M059J (cell line): ENCODE measurements around the gene TRIM2. TPM values are rescaled to one million over a fixed set of nuclear protein-coding genes. Genes with fewer than 3 reads are reported as not detected.

Experiments used
- DNase-seq: peaks from one replicate; pipeline ENCODE4 v3.0.0-alpha.2; 2012; ENCODE audit warnings: low read depth
- total RNA-seq: library from RNA; depleted of rRNA; stranded (reverse); fragments of >200 nt; shearing (Covaris generic); gene quantifications from 2 replicates; pipeline ENCODE4 v1.2.3, GENCODE V29; 2014

Gene TRIM2
- total RNA-seq, 1 experiment from 2014 or later, result 18.4 TPM

DNA sequence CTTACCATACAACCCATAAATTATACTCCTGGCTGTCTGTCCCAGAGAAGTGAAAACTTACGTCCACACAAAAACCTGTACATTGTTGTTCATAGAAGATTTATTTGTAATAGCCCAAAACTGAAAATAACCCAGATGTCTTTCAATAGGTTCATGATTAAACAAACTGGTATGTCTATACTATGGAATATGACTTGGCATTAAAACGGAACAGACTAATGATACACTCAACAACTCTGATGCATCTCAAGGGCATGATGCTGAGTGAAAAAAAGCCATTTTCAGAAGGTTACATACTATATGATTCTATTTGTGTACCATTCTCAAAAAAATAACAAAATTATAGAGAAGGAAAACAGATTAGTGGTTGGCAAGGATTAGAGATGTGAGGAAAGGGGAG lies 128.7 kb downstream of the TRIM2 start:
- no peak for DNase-seq

DNA sequence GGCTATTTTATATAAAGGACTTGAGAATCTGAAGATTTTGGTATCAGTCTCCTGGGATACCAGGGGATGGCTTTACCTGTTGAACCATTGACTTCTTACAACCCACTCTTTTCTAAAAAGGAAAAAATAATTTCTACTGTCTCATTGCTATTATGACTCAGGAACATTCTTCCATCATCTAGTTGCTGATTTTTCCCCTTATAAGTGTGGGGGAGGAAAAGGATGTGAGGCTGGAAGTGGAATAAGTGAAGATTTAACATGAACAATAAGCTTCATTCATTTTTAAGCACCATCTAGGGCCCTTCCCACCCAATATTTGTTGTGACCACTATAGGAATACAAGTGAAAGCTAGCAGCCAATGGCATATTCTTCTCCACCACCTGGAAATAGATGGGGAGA lies 129.6 kb downstream of the TRIM2 start:
- DNase-seq, result no peak

DNA sequence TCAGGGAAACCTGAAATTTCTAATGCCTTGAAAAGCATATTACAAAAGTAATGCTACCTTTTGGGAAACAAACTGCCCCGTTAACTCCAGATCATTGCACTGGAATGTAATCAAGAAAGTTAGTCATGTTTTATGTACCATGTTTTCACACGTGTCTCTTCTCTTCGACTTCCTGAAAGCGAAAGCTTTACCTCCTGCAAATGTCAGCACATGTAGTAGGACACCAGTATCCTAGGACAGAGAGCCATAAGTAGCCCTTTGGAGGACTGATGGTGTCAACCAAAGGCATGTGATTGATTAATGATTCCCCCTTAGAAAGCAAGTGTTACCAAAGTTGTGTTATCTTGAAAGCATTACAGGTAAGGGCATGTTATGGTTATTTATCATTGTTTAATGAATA lies 131.4 kb downstream of the TRIM2 start:
- DNase-seq, result peak; percentile 46

DNA sequence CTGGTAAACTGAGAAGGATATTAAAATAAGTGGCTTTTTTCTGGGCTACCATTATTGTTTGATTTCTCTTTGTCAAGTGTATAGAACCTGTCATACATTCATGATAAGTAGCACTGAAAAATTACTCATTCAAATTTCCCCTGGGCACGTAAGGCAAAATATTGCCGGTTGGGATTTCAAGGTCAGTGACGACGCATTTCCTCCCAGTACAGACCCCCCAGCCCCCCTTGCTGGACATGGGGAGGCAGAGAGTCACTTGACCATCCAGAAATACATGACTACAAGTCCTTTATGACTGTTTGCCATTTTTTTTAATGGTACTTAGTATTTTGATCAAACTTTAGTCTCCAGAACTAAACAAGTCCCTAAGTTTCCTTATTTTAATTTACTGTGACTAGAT lies 133.4 kb downstream of the TRIM2 start:
- no peak for DNase-seq

DNA sequence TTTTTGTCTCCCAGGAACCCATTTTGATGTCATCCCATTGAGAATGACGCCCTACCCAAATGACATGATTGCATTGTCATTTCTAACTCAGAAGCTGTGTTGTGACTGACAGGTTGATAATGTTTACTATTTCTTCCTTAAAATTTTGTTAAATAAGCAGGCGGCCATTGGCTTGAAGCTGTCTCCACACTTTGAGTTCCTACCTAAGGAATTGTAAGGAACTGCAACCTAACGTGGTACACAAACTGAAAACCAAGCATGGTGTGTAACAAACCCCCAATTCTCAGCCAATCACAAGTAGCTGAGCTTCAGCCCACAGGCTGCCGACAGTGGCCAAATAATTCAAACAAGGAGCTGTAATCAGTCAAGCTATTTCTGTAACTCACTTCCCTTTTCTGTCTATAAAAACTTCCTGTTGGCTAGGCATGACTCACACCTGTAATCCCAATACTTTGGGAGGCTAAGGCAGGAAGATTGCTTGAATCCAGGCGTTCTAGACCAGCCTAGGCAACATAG lies 137.4 kb downstream of the TRIM2 start:
- DNase-seq, result peak; percentile 80

DNA sequence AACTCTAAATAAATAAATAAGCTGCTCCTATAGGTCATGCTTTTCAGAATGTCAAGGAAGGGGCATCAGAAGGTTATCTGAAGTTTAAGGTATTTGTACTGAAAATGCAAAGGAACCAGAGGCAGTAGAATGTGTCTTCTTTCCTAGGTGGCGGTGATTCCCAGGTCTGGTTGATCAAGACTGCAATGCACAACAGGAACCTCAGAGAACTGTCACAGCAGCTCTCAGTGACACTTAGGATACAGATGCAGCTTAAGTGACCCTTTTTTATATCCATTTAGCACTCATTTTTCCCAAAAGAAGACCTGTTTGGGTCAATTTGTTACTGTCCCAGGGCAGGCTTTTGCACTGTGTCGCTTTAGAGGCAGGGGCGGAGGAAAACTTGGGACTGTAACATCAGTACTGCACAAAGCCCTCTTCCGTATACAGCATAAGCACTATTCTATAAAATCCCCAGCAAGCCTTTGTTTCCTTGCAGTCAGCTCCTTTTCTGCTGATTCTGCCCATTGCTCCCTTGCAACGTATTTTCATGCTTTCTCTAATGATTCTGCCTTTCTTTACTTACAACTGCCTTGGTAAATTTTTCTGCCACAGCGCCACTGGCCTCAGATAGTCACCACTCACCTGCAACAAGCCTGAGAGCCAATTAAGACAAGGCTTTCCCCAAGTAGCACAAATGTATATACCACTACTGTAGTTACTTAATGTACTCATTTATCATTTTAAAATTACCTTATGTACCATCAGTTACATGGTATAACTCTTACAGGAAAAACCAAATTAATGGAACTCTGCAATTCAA lies 138.7 kb downstream of the TRIM2 start:
- DNase-seq, result no peak

DNA sequence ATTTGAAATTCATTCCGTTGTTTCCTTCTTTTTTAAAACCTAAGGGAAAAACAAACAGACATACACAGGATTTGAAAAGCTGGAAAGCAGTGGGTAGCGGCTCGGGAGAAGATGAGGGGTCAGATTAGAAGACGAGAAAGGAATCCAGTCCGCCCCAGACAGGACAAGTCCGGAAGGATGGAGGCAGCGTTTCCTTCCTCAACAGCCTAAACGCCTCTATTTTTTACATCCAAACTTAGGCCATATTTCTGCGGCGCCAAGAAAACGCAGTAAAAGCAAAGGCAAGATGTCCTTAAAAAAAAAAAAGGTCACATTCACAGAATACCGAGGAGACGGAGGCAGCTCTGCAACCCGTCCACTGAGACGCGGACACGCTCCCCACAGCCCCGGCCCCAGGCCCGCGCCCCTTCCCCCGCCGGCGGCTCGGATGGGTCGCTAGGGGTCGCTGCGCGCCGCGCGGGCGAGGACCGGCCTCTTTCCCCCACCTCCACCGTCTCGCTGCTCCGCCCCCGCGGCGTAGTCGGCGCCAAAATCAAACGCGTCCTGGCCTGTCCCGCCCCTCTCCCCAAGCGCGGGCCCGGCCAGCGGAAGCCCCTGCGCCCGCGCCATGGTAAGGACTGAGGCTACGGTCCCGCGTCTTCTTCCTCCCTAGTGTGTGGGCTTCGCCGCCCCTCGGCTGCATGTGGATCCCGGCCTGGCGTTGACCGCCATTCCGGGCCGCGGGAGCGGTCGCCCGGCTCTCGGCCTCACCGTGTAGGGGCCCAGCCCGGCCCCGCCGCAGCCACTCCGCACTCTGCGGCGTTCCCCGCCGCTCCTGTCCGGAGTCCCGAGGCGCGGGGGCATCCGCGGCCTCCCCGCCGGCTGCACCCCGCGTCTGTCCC lies 140.1 kb downstream of the TRIM2 start, which contains the start of gene MND1:
MND1 (plus strand) TSS at position 558 of the 881 bp plus-strand sequence; CDS start at position 608, 50 bp downstream.
- DNase-seq, result peak; percentile 70

DNA sequence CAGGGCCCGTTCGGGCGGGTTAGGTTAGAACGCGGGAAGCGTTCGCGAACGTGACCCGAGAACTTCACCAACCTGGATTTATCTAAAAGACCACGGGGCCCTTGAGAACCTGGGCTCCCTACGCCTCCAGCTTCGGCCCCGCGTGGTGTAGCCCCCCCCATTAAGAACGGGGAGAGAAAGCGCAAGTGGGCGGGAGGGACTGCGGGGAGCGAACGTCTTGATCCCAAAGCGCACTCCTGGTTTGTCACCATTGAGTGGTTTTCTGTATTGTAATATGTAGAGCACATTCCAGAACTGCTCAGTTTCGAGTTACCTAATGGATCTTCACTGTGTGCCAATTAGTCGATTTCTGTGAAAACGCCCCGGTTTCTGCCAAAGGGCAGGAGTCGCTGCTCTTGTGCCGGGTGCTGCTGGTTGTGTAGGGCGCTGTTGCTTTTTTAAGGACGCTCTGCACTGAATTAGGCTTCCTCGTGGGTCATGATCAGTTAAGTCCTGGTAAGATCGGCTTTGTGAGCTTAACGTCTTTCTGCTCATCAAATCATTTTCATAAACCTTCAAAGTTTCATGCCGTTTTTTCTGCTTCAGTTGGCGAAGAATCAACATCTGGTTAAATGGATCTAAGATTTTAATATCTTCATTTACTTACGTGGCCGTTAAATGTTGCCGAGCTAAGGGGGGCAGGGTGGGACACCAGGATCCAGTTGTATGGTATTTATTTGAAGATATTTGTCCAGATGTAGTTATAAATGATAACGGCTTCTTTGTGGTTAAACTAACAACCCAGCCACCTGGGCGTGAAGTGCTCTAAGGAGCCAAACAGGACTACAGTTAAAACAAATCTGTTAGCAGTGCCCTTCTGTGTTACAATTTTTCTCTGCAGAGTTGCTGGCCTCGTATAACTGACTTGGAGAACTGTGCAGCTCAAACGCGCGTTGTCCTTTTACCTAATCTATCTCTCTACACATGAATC lies 141.1 kb downstream of the TRIM2 start:
- peak; percentile 72 for DNase-seq

DNA sequence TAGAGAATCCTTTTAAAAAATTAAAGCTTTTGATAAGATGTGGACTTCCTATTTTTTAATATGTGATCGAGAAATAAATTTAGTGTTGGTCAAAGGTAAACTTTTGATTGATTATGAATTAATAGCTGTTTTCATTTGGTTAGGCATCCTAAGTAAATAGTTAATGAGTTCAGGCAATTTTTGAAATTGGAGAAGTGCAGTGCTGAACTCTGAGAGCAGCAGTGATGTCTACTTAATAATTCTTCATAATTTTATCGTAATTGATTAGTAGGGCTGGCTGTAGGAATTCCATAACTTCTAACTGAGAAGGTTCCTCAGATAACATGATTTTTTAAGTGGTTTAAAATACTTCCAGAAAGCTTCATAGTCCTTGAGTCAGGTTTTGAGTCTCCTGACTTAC lies 141.8 kb downstream of the TRIM2 start:
- DNase-seq, result no peak

DNA sequence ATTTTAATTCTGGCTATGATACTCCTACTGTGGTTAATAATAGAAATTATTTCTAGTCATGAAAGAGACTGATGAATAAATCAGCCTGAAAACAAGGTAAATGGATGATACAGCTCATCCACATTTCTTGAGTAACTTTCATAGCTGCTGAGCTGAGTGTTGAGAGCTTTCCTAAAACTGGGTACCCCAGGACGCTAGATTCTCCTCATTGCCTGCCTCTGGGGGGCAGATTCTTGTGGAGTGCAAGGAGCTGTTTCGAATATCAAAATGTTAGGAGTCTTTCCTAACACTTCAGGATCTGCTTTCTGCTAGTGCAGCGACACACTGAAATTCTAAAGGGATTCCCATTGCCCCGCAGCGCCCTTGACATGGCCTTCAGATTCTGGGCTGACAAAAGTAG lies 142.3 kb downstream of the TRIM2 start:
- no peak for DNase-seq

DNA sequence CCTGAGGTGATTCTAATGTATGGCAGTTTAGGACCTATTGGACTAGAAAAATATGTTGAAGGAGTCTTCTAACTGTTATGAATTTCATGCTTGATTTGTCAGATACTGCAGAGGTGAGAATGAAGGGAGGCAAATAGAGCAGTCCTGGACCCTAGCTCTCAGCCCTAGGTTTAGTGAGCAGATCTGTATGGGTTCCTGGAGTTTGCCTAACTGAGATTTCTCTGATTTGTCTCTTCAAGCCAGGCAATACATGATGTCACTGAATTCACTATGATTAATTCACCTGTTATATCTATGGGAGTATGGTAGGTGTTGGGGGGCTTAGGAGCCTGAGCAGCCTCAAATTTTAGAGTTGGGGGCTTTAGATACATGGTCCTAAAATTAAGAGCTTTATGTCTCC lies 142.9 kb downstream of the TRIM2 start:
- no peak for DNase-seq

DNA sequence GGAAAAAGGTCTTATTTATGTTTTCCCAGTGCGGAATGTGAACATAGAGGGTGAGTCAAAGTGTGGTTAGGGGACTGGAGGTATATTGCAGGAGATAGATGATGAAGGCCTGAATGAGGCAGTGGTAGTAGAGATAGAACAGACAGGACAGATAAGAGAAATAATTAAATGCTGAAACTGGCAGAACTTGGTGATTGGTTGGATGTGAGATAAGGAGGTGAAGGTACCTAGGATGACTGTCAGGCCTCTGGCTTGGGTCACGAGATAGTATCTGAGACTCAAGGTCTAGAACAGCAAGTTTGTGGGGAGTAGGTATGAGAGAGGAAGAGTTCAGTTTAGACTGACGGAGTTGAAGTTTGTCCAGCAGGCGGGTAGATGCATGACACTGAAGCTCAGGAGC lies 143.8 kb downstream of the TRIM2 start:
- DNase-seq, result peak; percentile 62

DNA sequence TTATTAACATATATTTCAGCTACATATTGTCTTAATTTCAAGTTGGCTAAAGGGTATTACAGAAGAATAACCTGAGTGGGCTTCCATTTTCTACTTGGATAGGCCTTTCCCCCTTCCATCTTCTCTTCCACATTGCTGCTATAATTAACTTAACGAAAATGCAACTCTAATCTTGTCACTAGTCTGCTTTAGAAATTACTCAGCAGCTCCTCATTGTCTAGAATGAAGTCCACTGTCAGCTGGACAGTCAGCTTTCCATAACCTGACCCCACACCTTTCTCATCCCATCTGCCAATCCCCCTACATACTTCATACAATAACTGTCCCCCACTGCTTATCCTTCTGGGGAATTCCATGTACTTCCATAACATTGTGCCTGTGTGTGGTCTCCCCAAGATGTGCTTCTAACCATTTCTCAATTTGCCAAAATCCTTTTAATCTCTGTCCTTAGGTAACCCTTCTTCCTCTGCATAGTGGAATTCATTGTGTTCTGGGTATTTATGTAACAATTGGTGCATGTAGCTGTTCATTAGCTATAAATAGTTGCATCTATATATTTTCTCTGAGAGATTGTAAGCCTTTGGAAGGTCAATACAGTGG lies 145.1 kb downstream of the TRIM2 start:
- no peak for DNase-seq

DNA sequence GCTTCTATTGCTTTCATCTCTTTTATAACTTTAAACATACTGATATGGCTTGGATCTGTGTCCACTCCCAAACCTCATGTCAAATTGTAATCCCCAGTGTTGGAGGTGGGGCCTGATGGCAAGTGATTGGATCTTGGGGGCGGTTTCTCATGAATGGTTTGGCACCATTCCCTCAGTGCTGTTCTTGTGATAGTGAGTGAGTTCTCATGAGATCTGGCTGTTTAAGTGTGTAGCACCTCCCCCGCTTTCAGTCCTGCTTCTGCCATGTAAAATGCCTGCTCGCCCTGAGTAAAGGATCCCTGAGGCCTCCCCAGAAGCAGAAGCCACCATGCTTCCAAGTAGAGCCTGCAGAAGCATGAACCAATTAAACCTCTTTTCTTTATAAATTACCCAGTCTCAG lies 157.9 kb downstream of the TRIM2 start:
- no peak for DNase-seq

DNA sequence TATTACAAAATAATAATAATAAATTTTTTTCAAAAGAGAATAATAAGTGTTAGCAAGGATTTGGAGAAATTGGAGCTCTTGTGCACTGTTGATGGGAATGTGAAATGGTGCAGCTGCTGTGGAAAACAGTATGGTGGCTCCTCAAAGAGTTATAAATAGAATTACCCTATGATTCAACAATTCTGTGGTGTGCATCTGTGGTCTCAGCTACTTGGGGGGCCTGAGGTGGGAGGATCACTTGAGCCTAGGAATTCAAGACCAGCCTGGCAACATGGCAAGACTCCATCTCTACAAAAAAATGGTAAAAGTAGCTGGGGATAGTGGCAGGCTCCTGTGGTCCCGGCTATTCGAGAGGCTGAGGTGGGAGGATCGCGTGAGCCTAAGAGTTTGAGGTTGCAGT lies 159.8 kb downstream of the TRIM2 start:
- no peak for DNase-seq

DNA sequence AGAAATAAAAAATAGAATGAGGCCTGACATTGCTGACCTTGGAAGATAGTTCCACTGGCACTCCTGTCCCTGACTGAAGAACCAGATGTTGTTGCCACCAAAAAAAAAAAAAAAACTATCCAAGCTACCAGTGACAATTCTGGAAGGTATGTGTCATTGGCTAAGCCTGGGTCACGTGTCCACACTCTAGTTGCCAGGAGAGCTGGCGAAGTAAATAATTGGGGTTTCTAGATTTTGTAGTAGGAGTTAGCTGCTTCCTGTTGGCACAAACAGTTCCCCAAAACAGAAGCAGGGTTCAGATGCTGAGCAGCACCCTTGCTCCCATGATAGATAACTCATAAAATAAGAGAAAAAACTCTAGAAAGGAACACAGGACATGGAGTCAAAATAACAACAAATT lies 160.8 kb downstream of the TRIM2 start:
- DNase-seq, result no peak

DNA sequence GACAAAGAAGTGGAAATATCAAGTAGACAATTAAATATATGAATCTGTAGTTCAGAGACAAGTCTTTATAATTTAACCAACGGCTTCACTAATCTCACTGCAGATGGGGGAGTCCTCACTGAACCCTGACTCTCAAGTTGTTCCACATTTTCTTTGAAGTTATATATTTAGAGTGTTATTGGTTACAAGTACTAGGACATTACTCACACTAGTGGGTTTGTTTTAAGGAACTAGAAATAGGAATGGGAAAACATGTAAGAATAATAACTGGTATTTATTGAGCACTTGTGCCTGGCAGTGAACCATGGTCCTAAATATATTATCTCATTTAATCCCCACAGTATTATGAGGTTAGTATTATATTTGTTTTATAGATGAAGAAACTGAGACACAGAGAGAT lies 162.2 kb downstream of the TRIM2 start:
- DNase-seq, result no peak

DNA sequence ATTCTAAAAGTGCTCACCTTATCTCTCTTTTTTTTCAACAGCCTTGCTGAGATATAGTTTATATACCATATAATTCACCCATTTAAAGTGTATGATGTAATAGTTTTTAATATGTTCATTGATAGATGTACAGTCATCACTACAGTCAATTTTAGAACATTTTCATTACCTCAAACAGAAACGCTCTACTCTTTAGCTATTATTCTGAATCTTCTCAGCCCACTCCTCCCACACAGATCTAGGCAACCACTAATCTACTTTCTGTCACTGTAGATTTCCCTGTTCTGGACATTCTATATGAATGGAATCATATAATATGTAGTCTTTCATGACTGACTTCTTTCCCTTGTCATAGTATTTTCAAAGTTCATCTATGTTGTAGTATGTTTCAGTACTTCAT lies 162.8 kb downstream of the TRIM2 start:
- no peak for DNase-seq

DNA sequence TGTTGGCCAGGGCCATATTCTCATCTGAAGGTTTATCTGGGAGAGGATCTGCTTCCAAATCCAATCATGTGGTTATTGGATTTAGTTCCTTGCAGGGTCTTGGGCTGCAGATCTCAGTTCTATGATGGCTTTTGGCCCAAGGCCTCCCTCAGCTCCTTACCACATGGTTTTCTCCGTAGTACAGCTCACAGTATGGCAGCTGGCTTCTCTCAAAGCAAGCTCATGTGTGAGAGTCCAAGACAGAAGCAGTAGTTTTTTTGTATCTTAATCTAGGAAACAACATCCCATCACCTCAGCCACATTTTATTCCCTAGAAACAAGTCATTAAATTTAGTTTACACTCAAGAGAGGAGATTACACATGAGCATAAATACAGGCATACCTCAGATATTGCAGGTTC lies 164.8 kb downstream of the TRIM2 start:
- no peak for DNase-seq

DNA sequence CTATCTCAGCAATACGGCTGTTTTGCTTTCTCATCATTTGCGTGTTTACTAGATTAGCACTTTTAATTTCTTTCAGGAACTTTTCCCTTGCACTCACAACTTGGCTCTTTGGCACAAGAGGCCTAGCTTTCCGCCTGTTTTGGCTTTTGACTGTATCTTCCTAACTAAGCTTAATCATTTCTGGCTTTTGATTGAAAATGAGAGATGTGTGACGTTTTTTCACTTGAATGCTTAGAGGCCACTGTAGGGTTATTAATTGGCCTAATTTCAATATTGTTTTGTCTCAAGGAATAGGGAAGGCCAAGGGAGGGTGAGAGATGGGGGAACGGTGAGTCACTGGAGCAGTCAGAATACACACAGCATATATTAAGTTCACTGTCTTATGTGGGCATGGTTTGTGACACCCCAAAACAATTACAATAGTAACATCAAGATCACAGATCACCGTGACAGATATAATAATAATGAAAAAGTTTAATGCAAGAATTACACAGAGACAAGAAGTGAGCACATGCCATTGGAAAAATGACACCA lies 167.5 kb downstream of the TRIM2 start:
- no peak for DNase-seq
